Kidney (tissue), 14 donors: ENCODE results near the gene PRR19. TPM values are rescaled to one million over a fixed set of nuclear protein-coding genes. Genes with fewer than 3 reads are reported as not detected.
"Not testable (repeated sequence)": the region's sequence is repeated elsewhere in the genome, so short reads cannot be mapped to it uniquely, and the experiment has no call there.

Experiments used
- DNase-seq, 5 donors: peaks; one replicate each; pipeline ENCODE4 v3.0.0-alpha.2; 2013 to 2020
- FAIRE-seq: peaks from 2 replicates; lab custom pipeline; 2012; peaks lifted over from hg19 to GRCh38; lab: Jason Lieb, UNC
- H3K27ac ChIP-seq, 2 donors: one replicate each; pipeline ENCODE4 v1.7.0; 2013; ENCODE audit warnings: low read depth in 2 of 2, low read length in 2 of 2, inconsistent platforms in 1 of 2
- H3K27me3 ChIP-seq: one replicate; pipeline ENCODE4 v1.7.1; 2013; ENCODE audit warnings: low read length, inconsistent platforms; ENCODE audit not compliant: control insufficient read depth, insufficient read depth
- H3K36me3 ChIP-seq, 3 donors: one replicate each; pipeline versions ENCODE4 v1.7.0 to v1.7.1; 2013; ENCODE audit warnings: low read length in 3 of 3, control low read depth in 1 of 3, inconsistent platforms in 1 of 3; ENCODE audit not compliant: insufficient read depth in 3 of 3, control insufficient read depth in 2 of 3
- H3K4me1 ChIP-seq, 3 donors: one replicate each; pipeline versions ENCODE4 v1.7.0 to v1.7.1; 2013; ENCODE audit warnings: low read length in 3 of 3, inconsistent platforms in 1 of 3, low read depth in 1 of 3; ENCODE audit not compliant: control insufficient read depth in 2 of 3, insufficient read depth in 2 of 3
- H3K4me3 ChIP-seq, 3 donors: one replicate each; pipeline versions ENCODE4 v1.7.0 to v1.8.1; 2013; ENCODE audit warnings: low read length in 3 of 3, control low read depth in 1 of 3, inconsistent platforms in 1 of 3
- H3K9ac ChIP-seq, 3 donors: one replicate each; pipeline versions ENCODE4 v1.7.0 to v1.7.1; 2013; ENCODE audit warnings: low read length in 3 of 3, control low read depth in 1 of 3, inconsistent platforms in 1 of 3
- H3K9me3 ChIP-seq, 3 donors: one replicate each; pipeline versions ENCODE4 v1.7.0 to v1.7.1; 2013; ENCODE audit warnings: low read length in 3 of 3, control low read depth in 1 of 3, inconsistent platforms in 1 of 3; ENCODE audit not compliant: control insufficient read depth in 2 of 3, insufficient read depth in 1 of 3
- CTCF ChIP-seq: IDR thresholded peaks from 3 replicates; pipeline ENCODE4 v1.5.1; 2012; ENCODE audit warnings: mild to moderate bottlenecking, moderate library complexity, borderline replicate concordance; ENCODE audit not compliant: insufficient read depth; ENCODE audit errors: extremely low read depth
- intact Hi-C: fragments of 100-400 bp; cut with DNase I; formaldehyde crosslinking; loops from one replicate; pipeline ENCODE4 v1.11.1; 2022
- polyA plus RNA-seq: library from polyadenylated mRNA; stranded (reverse); fragments of 350-450 nt; fragmentation: Illumina TruSeq; extraction: RNeasy Lipid Tissue Mini Kit (QIAGEN cat#74804); gene quantifications from one replicate; pipeline ENCODE4 v1.2.3, GENCODE V29; 2014; ENCODE audit warnings: low read depth, low replicate concordance; ENCODE audit not compliant: insufficient read depth
- total RNA-seq: library from RNA; stranded (reverse); fragmentation: NEBNext Ultra II Directional; extraction: Animal tissue kit (Norgen Biotek cat#: 25700); gene quantifications from one replicate; pipeline ENCODE4 v1.2.1, GENCODE V29; 2021
- donor health status: control.
- donor health status: control.
- donor health status: control.
- donor health status: control.
- donor health status: control.
- donor health status: DM: yes; HTN: yes; CAD: no.
- donor health status: Normal renal cell carcinoma (clear cell type).

The PRR19 gene
- total and polyA plus RNA-seq, 2 donors from 2014 or later: 0.47 to 0.71 TPM

- Histone ChIP-seq H3K36me3 (peaks cover 0 to 6% (median 4%) of the 10 kb centered on the region in 3 donors), H3K4me1 (no peaks in the 10 kb centered on the region), H3K9ac (no peak overlapping the region), H3K9me3 (no peaks in the 10 kb centered on the region), H3K27ac (no peak overlapping the region), H3K27me3 (no peaks in the 10 kb centered on the region), H3K4me3 (no peak overlapping the region)
- TF ChIP-seq CTCF: no peak
- DNase-seq (no peak), FAIRE-seq (no peak)
- intact Hi-C loops: no loop called here
Measured at GRCh38 chr19:42334697-42335373, 32.9 kb downstream of the PRR19 start.

DNA sequence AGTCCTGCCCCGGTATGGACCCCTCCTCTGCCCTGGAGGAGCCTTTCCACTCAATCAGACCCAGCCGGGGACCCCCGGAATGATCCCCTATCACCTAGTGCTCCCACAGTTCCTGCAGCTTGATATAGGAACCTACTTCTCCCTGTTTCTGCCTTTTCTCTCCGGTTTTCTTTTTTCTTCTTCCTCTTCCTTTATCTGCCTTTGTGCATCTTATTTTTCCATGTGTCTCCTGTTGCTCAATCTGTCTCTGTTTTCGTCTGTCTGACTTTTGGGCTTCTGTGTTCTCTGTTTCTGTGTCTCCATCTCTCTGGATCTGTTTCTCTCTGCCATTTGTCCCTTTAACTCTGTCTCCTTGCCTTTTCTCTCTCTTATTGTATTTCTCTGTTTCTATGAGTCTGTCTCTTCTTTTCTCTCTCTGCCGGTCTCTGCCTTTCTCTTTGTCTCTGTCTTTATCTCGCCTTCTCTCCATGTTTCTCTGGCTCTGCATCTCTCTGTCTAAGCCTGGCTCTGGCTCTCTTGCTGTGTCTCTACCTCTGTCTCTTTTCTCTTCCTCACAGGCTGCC, 33.5 kb downstream of the PRR19 start:
- Histone ChIP-seq H3K27ac (no peak overlapping the region), H3K9me3 (no peaks in the 10 kb centered on the region), H3K9ac (no peak overlapping the region), H3K4me1 (no peaks in the 10 kb centered on the region), H3K27me3 (no peaks in the 10 kb centered on the region), H3K36me3 (peaks cover 0 to 6% (median 4%) of the 10 kb centered on the region in 3 donors), H3K4me3 (no peak overlapping the region)
- no peak for TF ChIP-seq CTCF
- intact Hi-C loops: no loop called here
- no peak for FAIRE-seq
- no peak for DNase-seq

- no peak overlapping the region for H3K4me3 ChIP-seq
- no peaks in the 10 kb centered on the region for H3K27me3 ChIP-seq
- H3K4me1 ChIP-seq: no peaks in the 10 kb centered on the region
- H3K36me3 ChIP-seq: peaks cover 0 to 6% (median 4%) of the 10 kb centered on the region in 3 donors
- no peaks in the 10 kb centered on the region for H3K9me3 ChIP-seq
- DNase-seq (no peak), FAIRE-seq (no peak)
- TF ChIP-seq CTCF: no peak
- no peak overlapping the region for H3K27ac ChIP-seq
- no peak overlapping the region for H3K9ac ChIP-seq
- intact Hi-C loops: no loop called here
Measured at GRCh38 chr19:42335971-42336370, 34.0 kb downstream of the PRR19 start.

GRCh38 chr19:42339126-42339860, 37.4 kb downstream of the PRR19 start:
- H3K27ac ChIP-seq, H3K9ac ChIP-seq, FAIRE-seq, H3K27me3 ChIP-seq, H3K36me3 ChIP-seq, H3K9me3 ChIP-seq, intact Hi-C loops, DNase-seq, H3K4me1 ChIP-seq, H3K4me3 ChIP-seq: not testable (repeated sequence)

DNA sequence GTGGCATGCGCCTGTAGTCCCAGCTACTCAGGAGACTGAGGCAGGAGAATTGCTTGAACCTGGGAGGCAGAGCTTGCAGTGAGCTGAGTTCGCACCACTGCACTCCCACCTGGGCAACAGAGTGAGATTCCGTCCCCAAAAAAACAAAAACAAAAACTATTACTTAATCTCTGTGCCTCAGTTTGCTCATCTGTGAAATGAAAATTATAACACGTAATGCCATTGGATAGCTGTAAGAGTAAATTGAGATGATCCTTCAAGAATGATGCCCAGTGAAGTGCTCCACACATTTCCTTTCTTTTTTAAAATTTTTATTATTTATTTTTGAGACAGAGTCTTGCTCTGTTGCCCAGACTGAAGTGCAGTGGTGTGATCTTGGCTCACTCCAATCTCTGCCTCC, 38.0 kb downstream of the PRR19 start:
- intact Hi-C loops, DNase-seq, H3K36me3 ChIP-seq, H3K9ac ChIP-seq, H3K27ac ChIP-seq, FAIRE-seq, H3K9me3 ChIP-seq, H3K4me3 ChIP-seq, H3K27me3 ChIP-seq, H3K4me1 ChIP-seq: not testable (repeated sequence)
